IMR-90 (cell line): ENCODE results near the gene ACTA1. TPM values are rescaled to one million over a fixed set of nuclear protein-coding genes. Genes with fewer than 3 reads are reported as not detected.

Source experiments
- ATAC-seq: fragments of 200-7000 bp; cut with Tn5 transposase; 2 replicates; pipeline ENCODE4 v1.9.1; 2020; ENCODE audit warnings: low read depth, mild to moderate bottlenecking, moderate library complexity
- BruUV-seq: library from RNA; stranded (reverse); fragments of 400-500 nt; replicated peaks from 2 replicates; lab custom pipeline; 2021; lab: Mats Ljungman, UMichigan
- CTCF ChIA-PET: fragments of 300-600 bp; formaldehyde crosslinking; extraction: SDS; loops from one replicate; lab custom pipeline; 2021; ENCODE audit warnings: antibody characterized with exemption; lab: Yijun Ruan, JAX
- POLR2A ChIA-PET: fragments of 300-600 bp; sonication (Branson Sonifier 250); formaldehyde crosslinking; loops from one replicate; lab custom pipeline; 2022; ENCODE audit warnings: antibody characterized with exemption; ENCODE audit not compliant: unreplicated experiment; lab: Charles Lee
- DNase-seq: peaks from one replicate; pipeline ENCODE4 v3.0.0; 2013
- H2AFZ ChIP-seq: replicated peaks from 2 replicates; pipeline ENCODE3; 2013; ENCODE audit warnings: low read length, mild to moderate bottlenecking; ENCODE audit not compliant: poor library complexity
- H2AK5ac ChIP-seq: 2 replicates; pipeline ENCODE4 v1.6.1; 2013; ENCODE audit warnings: low read depth, low read length, inconsistent platforms
- H2AK9ac ChIP-seq: replicated peaks from 2 replicates; pipeline ENCODE3; 2013; ENCODE audit warnings: mild to moderate bottlenecking, low read depth, low read length, moderate library complexity; ENCODE audit not compliant: poor library complexity
- H2BK120ac ChIP-seq: 2 replicates; pipeline ENCODE4 v1.6.1; 2013; ENCODE audit warnings: low read depth, low read length, inconsistent platforms
- H2BK15ac ChIP-seq: 3 replicates; pipeline ENCODE4 v1.6.1; 2013; ENCODE audit warnings: low read depth, low read length, inconsistent platforms
- H2BK20ac ChIP-seq: 2 replicates; pipeline ENCODE4 v1.6.1; 2013; ENCODE audit warnings: low read depth, mild to moderate bottlenecking, inconsistent platforms, low read length, moderate library complexity
- H2BK5ac ChIP-seq: 2 replicates; pipeline ENCODE4 v1.6.1; 2013; ENCODE audit warnings: mild to moderate bottlenecking, low read depth, low read length, inconsistent platforms; ENCODE audit not compliant: poor library complexity, severe bottlenecking
- H3K14ac ChIP-seq: replicated peaks from 2 replicates; pipeline ENCODE4 v1.6.1; 2013; ENCODE audit warnings: low read depth, low read length, inconsistent platforms
- H3K18ac ChIP-seq: 2 replicates; pipeline ENCODE4 v1.6.1; 2013; ENCODE audit warnings: low read depth, low read length, control low read depth
- H3K23ac ChIP-seq: 2 replicates; pipeline ENCODE4 v1.6.1; 2013; ENCODE audit warnings: low read depth, low read length, inconsistent platforms
- H3K27ac ChIP-seq: 2 replicates; pipeline ENCODE4 v1.5.1; 2013; ENCODE audit warnings: mild to moderate bottlenecking, control low read depth, low read length; ENCODE audit not compliant: insufficient read depth
- H3K27me3 ChIP-seq: 2 replicates; pipeline ENCODE4 v1.6.1; 2013; ENCODE audit warnings: low read length; ENCODE audit not compliant: control insufficient read depth, insufficient read depth
- H3K36me3 ChIP-seq: 2 replicates; pipeline ENCODE4 v1.6.1; 2013; ENCODE audit warnings: low read length, mixed read lengths; ENCODE audit not compliant: control insufficient read depth, insufficient read depth
- H3K4ac ChIP-seq: 2 replicates; pipeline ENCODE4 v1.6.1; 2013; ENCODE audit warnings: low read depth, low read length, inconsistent platforms
- H3K4me1 ChIP-seq: 2 replicates; pipeline ENCODE4 v1.6.1; 2013; ENCODE audit warnings: low read length, mixed read lengths; ENCODE audit not compliant: control insufficient read depth, insufficient read depth
- H3K4me2 ChIP-seq: 2 replicates; pipeline ENCODE4 v1.6.1; 2013; ENCODE audit warnings: low read depth, mild to moderate bottlenecking, control low read depth, low read length, moderate library complexity
- H3K4me3 ChIP-seq: 2 replicates; pipeline ENCODE4 v1.5.1; 2013; ENCODE audit warnings: low read depth, mild to moderate bottlenecking, control low read depth, low read length, moderate library complexity; ENCODE audit not compliant: insufficient read depth
- H3K56ac ChIP-seq: 2 replicates; pipeline ENCODE4 v1.6.1; 2013; ENCODE audit warnings: low read length, inconsistent platforms; ENCODE audit not compliant: insufficient read depth; ENCODE audit errors: extremely low read depth
- H3K79me1 ChIP-seq, 2 experiments: 2 replicates each; pipeline ENCODE4 v1.6.1; 2013; ENCODE audit warnings: low read length in 2 of 2, inconsistent platforms in 1 of 2, low read depth in 1 of 2
- H3K9ac ChIP-seq: 2 replicates; pipeline ENCODE4 v1.6.1; 2013; ENCODE audit warnings: low read depth, low read length, control low read depth
- H3K9me1 ChIP-seq: 2 replicates; pipeline ENCODE4 v1.6.1; 2013; ENCODE audit warnings: low read length, inconsistent platforms; ENCODE audit not compliant: insufficient read depth
- H3K9me3 ChIP-seq: 2 replicates; pipeline ENCODE4 v1.6.1; 2013; ENCODE audit warnings: low read length; ENCODE audit not compliant: control insufficient read depth, insufficient read depth
- H4K20me1 ChIP-seq: 2 replicates; pipeline ENCODE4 v1.6.1; 2013; ENCODE audit warnings: low read length, inconsistent platforms; ENCODE audit not compliant: insufficient read depth
- H4K5ac ChIP-seq: 2 replicates; pipeline ENCODE4 v1.6.1; 2013; ENCODE audit warnings: mild to moderate bottlenecking, low read depth, low read length, control low read depth
- H4K8ac ChIP-seq, 2 experiments: 2 replicates each; pipeline ENCODE4 v1.6.1; 2013; ENCODE audit warnings: low read depth in 2 of 2, low read length in 2 of 2, control low read depth in 1 of 2, inconsistent platforms in 1 of 2
- H4K91ac ChIP-seq: 2 replicates; pipeline ENCODE4 v1.6.1; 2013; ENCODE audit warnings: low read depth, low read length, inconsistent platforms; ENCODE audit not compliant: insufficient read depth
- BHLHE40 ChIP-seq: fragments of 150-350 bp; IDR thresholded peaks from 2 replicates; pipeline ENCODE4 v1.6.1; 2016; ENCODE audit warnings: mild to moderate bottlenecking, low read depth, low read length
- CEBPB ChIP-seq: IDR thresholded peaks from 2 replicates; pipeline ENCODE4 v1.6.1; 2012; ENCODE audit warnings: low read depth, low read length, improper control_type of control experiment
- CHD1 ChIP-seq: IDR thresholded peaks from 2 replicates; pipeline ENCODE4 v1.6.1; 2012; ENCODE audit warnings: low read depth, low read length, improper control_type of control experiment
- CTCF ChIP-seq: conservative IDR thresholded peaks from 2 replicates; pipeline ENCODE4 v1.5.1; 2012; ENCODE audit warnings: mild to moderate bottlenecking, low read depth, low read length, improper control_type of control experiment
- ELK1 ChIP-seq: fragments of 150-350 bp; IDR thresholded peaks from 2 replicates; pipeline ENCODE4 v1.6.1; 2016; ENCODE audit warnings: low read depth, mild to moderate bottlenecking, low read length, moderate library complexity, borderline replicate concordance
- FOS ChIP-seq: fragments of 150-350 bp; IDR thresholded peaks from 2 replicates; pipeline ENCODE4 v1.6.1; 2016; ENCODE audit warnings: low read depth, low read length
- MAFK ChIP-seq: IDR thresholded peaks from 2 replicates; pipeline ENCODE4 v1.6.1; 2012; ENCODE audit warnings: low read depth, low read length, improper control_type of control experiment
- MAZ ChIP-seq: IDR thresholded peaks from 2 replicates; pipeline ENCODE4 v1.6.1; 2012; ENCODE audit warnings: low read depth, mild to moderate bottlenecking, low read length, improper control_type of control experiment, moderate library complexity, borderline replicate concordance
- MXI1 ChIP-seq: IDR thresholded peaks from 2 replicates; pipeline ENCODE4 v1.6.1; 2012; ENCODE audit warnings: low read depth, mild to moderate bottlenecking, low read length, moderate library complexity, borderline replicate concordance
- NFE2L2 ChIP-seq: fragments of 150-350 bp; IDR thresholded peaks from 2 replicates; pipeline ENCODE4 v1.6.1; 2016; ENCODE audit warnings: low read depth, mild to moderate bottlenecking, low read length
- POLR2A ChIP-seq: IDR thresholded peaks from 2 replicates; pipeline ENCODE4 v1.6.1; 2012; ENCODE audit warnings: mild to moderate bottlenecking, low read depth, low read length
- RAD21 ChIP-seq: IDR thresholded peaks from 2 replicates; pipeline ENCODE4 v1.6.1; 2012; ENCODE audit warnings: low read length, improper control_type of control experiment
- RCOR1 ChIP-seq: IDR thresholded peaks from 2 replicates; pipeline ENCODE4 v1.6.1; 2012; ENCODE audit warnings: mild to moderate bottlenecking, low read length, improper control_type of control experiment; ENCODE audit not compliant: insufficient replicate concordance
- RFX5 ChIP-seq: IDR thresholded peaks from 2 replicates; pipeline ENCODE4 v1.8.0; 2012; ENCODE audit warnings: low read depth, mild to moderate bottlenecking, low read length, moderate library complexity
- SMC3 ChIP-seq: fragments of 150-350 bp; IDR thresholded peaks from 2 replicates; pipeline ENCODE4 v1.6.1; 2016; ENCODE audit warnings: low read depth, mild to moderate bottlenecking, antibody characterized with exemption, low read length, moderate library complexity
- USF2 ChIP-seq: fragments of 150-350 bp; IDR thresholded peaks from 2 replicates; pipeline ENCODE4 v1.6.1; 2017; ENCODE audit warnings: mild to moderate bottlenecking, antibody characterized with exemption, low read length, low read depth
- WGBS, 2 experiments: methylation state at CpG; one replicate each; pipeline versions ENCODE4 v1.1.5 to v1.1.7; 2013; ENCODE audit warnings: missing lambda C conversion rate in 2 of 2; ENCODE audit not compliant: insufficient read length in 1 of 2; ENCODE audit errors: extremely low coverage in 2 of 2; 5-methylcytosine and 5-hydroxymethylcytosine counted together
- dilution Hi-C: fragments of 300-500 bp; cut with HindIII; formaldehyde crosslinking; loops from one replicate; pipeline ENCODE4 v1.14.3; 2018; ENCODE audit warnings: low sequenced_read_pairs; ENCODE audit not compliant: unreplicated experiment
- in situ Hi-C: fragments of 300-500 bp; cut with MboI; formaldehyde crosslinking; loops from 3 replicates; pipeline ENCODE4 v1.14.3; 2019; ENCODE audit warnings: low sequenced_read_pairs, inconsistent platforms, mixed read lengths
- intact Hi-C: fragments of 100-400 bp; cut with micrococcal nuclease; formaldehyde crosslinking; loops from 2 replicates; pipeline ENCODE4 v1.10.0; 2022
- polyA plus RNA-seq, 3 experiments: library from polyadenylated mRNA; depleted of rRNA; stranded (reverse); fragments of >200 nt; gene quantifications; 2 replicates each; pipeline ENCODE4 v1.2.3, GENCODE V29; 2012; ENCODE audit warnings: low replicate concordance in 1 of 3
- total RNA-seq: library from RNA; depleted of rRNA; stranded (reverse); fragments of >200 nt; gene quantifications from 2 replicates; pipeline ENCODE4 v1.2.3, GENCODE V29; 2012

The ACTA1 gene
- total and polyA plus RNA-seq, 2 of the 4 experiments (the other 2 are of a cell fraction): not detected

GRCh38 chr1:229448354-229448753 is 14.5 kb upstream of the ACTA1 start:
- H3K4ac ChIP-seq: no peak overlapping the region
- no peak overlapping the region for H2AFZ ChIP-seq
- no TSS peak for BruUV-seq
- TF ChIP-seq CTCF (no peak), ELK1 (no peak), MAFK (no peak), MXI1 (no peak), CHD1 (no peak), MAZ (no peak), RFX5 (no peak), BHLHE40 (no peak), POLR2A (no peak), RAD21 (no peak), USF2 (no peak), RCOR1 (no peak), SMC3 (no peak), CEBPB (no peak), FOS (no peak), NFE2L2 (no peak)
- H2BK20ac ChIP-seq: no peak overlapping the region
- dilution Hi-C loops (no loop called here), in situ Hi-C loops (no loop called here), intact Hi-C loops (loop anchor here (10.0 kb wide), 1 partner anchor 334 kb away; no protein-coding TSS in a partner anchor)
- no CpG with 5 or more reads among the region's 7 CpGs for WGBS, 2 experiments
- no peak overlapping the region for H2BK120ac ChIP-seq
- H3K56ac ChIP-seq: no peak overlapping the region
- H2AK5ac ChIP-seq: no peak overlapping the region
- CTCF ChIA-PET: no interaction called here
- no peak overlapping the region for H4K5ac ChIP-seq
- no peak overlapping the region for H3K23ac ChIP-seq
- POLR2A ChIA-PET: no interaction called here
- H3K79me1 ChIP-seq: no peaks in the 10 kb centered on the region
- no peak for DNase-seq
- no peak overlapping the region for H2BK15ac ChIP-seq
- peaks cover 14% of the 10 kb centered on the region; the same call in 1 of the 2 replicates for H3K36me3 ChIP-seq
- H3K18ac ChIP-seq: no peak overlapping the region
- H4K91ac ChIP-seq: no peak overlapping the region
- no peak overlapping the region for H3K14ac ChIP-seq
- H4K20me1 ChIP-seq: no peaks in the 10 kb centered on the region
- H4K8ac ChIP-seq: no peak overlapping the region
- no peaks in the 10 kb centered on the region for H3K4me1 ChIP-seq
- H3K27ac ChIP-seq: no peak overlapping the region
- no peaks in the 10 kb centered on the region; the same call in 1 of the 2 replicates for H3K9me1 ChIP-seq
- no peak overlapping the region for H3K4me3 ChIP-seq
- no peak overlapping the region for H2BK5ac ChIP-seq
- H3K4me2 ChIP-seq: no peak overlapping the region
- no peaks in the 10 kb centered on the region for H3K27me3 ChIP-seq
- ATAC-seq: no peak
- H2AK9ac ChIP-seq: no peak overlapping the region
- no peak overlapping the region for H3K9ac ChIP-seq
- H3K9me3 ChIP-seq: no peaks in the 10 kb centered on the region
